HepG2 (cell line): ENCODE results near the gene RFX2. TPM values are rescaled to one million over a fixed set of nuclear protein-coding genes. Genes with fewer than 3 reads are reported as not detected.

Source experiments
- ATAC-seq: fragments of 200-7000 bp; cut with Tn5 transposase; 3 replicates; pipeline ENCODE4 v1.9.1; 2020; ENCODE audit warnings: mild to moderate bottlenecking, moderate library complexity
- BruUV-seq: library from RNA; stranded (reverse); fragments of 400-500 nt; replicated peaks from 2 replicates; lab custom pipeline; 2021; lab: Mats Ljungman, UMichigan
- CTCF ChIA-PET: fragments of 300-600 bp; formaldehyde crosslinking; extraction: SDS; loops from one replicate; lab custom pipeline; 2021; ENCODE audit warnings: low total read pairs, inconsistent platforms, low intra/inter-chr PET ratio; lab: Yijun Ruan, JAX
- POLR2A ChIA-PET: fragments of 350-600 bp; sonication (Branson Sonifier 250); formaldehyde crosslinking; loops from one replicate; lab custom pipeline; 2020; ENCODE audit warnings: antibody characterized with exemption, inconsistent platforms; lab: Yijun Ruan, JAX
- DNase-seq: peaks from one replicate; pipeline ENCODE4 v3.0.0-alpha.2; 2015; ENCODE audit warnings: low spot score
- FAIRE-seq: peaks from 3 replicates; lab custom pipeline; 2011; peaks lifted over from hg19 to GRCh38; lab: Jason Lieb, UNC
- H2AFZ ChIP-seq: one replicate; pipeline ENCODE4 v1.6.1; 2011; ENCODE audit warnings: low read length, inconsistent platforms
- H3K27ac ChIP-seq: fragments of 300-600 bp; 3 replicates; pipeline ENCODE4 v1.8.0; 2011; ENCODE audit warnings: mixed run types, mild to moderate bottlenecking, mixed read lengths, low read length, inconsistent platforms; ENCODE audit not compliant: insufficient read depth; ENCODE audit errors: extremely low read length
- H3K27me3 ChIP-seq, 2 experiments: fragments of 200-600 bp in 1 of 2; 2 replicates in 1 of 2; 3 replicates in 1 of 2; pipeline versions ENCODE4 v1.6.0 to v1.8.0; 2011; ENCODE audit warnings: low read length in 2 of 2, mild to moderate bottlenecking in 2 of 2, moderate library complexity in 2 of 2, inconsistent platforms in 1 of 2; ENCODE audit not compliant: insufficient read depth in 2 of 2, control insufficient read depth in 1 of 2
- H3K36me3 ChIP-seq, 2 experiments: fragments of 200-600 bp in 1 of 2; replicated peaks in 1 of 2; 2 replicates in 1 of 2; 3 replicates in 1 of 2; pipeline versions ENCODE4 v1.5.1 to v1.8.0; 2011; ENCODE audit warnings: low read length in 2 of 2, inconsistent platforms in 1 of 2; ENCODE audit not compliant: insufficient read depth in 2 of 2, control insufficient read depth in 1 of 2
- H3K4me1 ChIP-seq: 2 replicates; pipeline ENCODE4 v1.5.1; 2012; ENCODE audit warnings: low read length, inconsistent platforms; ENCODE audit not compliant: insufficient read depth
- H3K4me2 ChIP-seq: 2 replicates; pipeline ENCODE4 v1.6.0; 2011; ENCODE audit warnings: low read depth, low read length, inconsistent platforms
- H3K4me3 ChIP-seq, 3 experiments: fragments of 200-600 bp in 1 of 3; sonication (generic), shearing (Covaris generic) in 1 of 3; replicated peaks in 1 of 3; 2 replicates each; pipeline ENCODE4 v1.5.1; 2011 to 2016; ENCODE audit warnings: low read length in 3 of 3, inconsistent platforms in 2 of 3, low read depth in 2 of 3, mild to moderate bottlenecking in 2 of 3, control low read depth in 1 of 3, mixed read lengths in 1 of 3; ENCODE audit not compliant: insufficient read depth in 1 of 3
- H3K79me2 ChIP-seq: one replicate; pipeline ENCODE4 v1.6.1; 2011; ENCODE audit warnings: low read length, inconsistent platforms; ENCODE audit not compliant: insufficient read depth
- H3K9ac ChIP-seq: 2 replicates; pipeline ENCODE4 v1.6.0; 2011; ENCODE audit warnings: mild to moderate bottlenecking, low read depth, low read length, inconsistent platforms; ENCODE audit not compliant: insufficient read depth
- H3K9me3 ChIP-seq: 2 replicates; pipeline ENCODE4 v1.5.1; 2012; ENCODE audit warnings: mild to moderate bottlenecking, low read length
- H4K20me1 ChIP-seq: 2 replicates; pipeline ENCODE4 v1.6.0; 2011; ENCODE audit warnings: inconsistent platforms, mild to moderate bottlenecking, low read length, moderate library complexity; ENCODE audit not compliant: insufficient read depth
- ARNT ChIP-seq: fragments of 450-650 bp; IDR thresholded peaks from 2 replicates; pipeline ENCODE4 v1.6.1; 2017
- ATRX ChIP-seq: sonication (generic); formaldehyde crosslinking; IDR thresholded peaks from 2 replicates; pipeline ENCODE4 v1.4.0; 2020; ENCODE audit warnings: missing genetic modification reagents, borderline replicate concordance
- KDM6A ChIP-seq: IDR thresholded peaks from 2 replicates; pipeline ENCODE4 v1.6.1; 2016; ENCODE audit warnings: low read depth
- KMT2A ChIP-seq: sonication (generic); formaldehyde crosslinking; IDR thresholded peaks from 2 replicates; pipeline ENCODE4 v1.4.0; 2020; ENCODE audit warnings: missing genetic modification reagents
- MAFG ChIP-seq: sonication (generic); formaldehyde crosslinking; IDR thresholded peaks from 2 replicates; pipeline ENCODE4 v1.5.1; 2020; ENCODE audit warnings: mild to moderate bottlenecking, missing genetic modification reagents
- RORA ChIP-seq: sonication (generic); formaldehyde crosslinking; IDR thresholded peaks from 2 replicates; pipeline ENCODE4 v1.5.0; 2020; ENCODE audit warnings: mild to moderate bottlenecking, missing genetic modification reagents, moderate library complexity
- SALL1 ChIP-seq: sonication (generic); formaldehyde crosslinking; IDR thresholded peaks from 2 replicates; pipeline ENCODE4 v1.8.0; 2022; ENCODE audit warnings: mild to moderate bottlenecking, missing genetic modification reagents
- TEAD3 ChIP-seq: optimal IDR thresholded peaks from 2 replicates; pipeline ENCODE3; 2016; ENCODE audit warnings: borderline replicate concordance
- ZKSCAN1 ChIP-seq: fragments of 150-350 bp; IDR thresholded peaks from 2 replicates; pipeline ENCODE4 v1.6.1; 2014; ENCODE audit warnings: low read length
- ZNF282 ChIP-seq: fragments of 450-650 bp; IDR thresholded peaks from 2 replicates; pipeline ENCODE4 v1.6.1; 2018; ENCODE audit not compliant: partially characterized antibody
- ZNF333 ChIP-seq: sonication (generic); formaldehyde crosslinking; IDR thresholded peaks from 2 replicates; pipeline ENCODE4 v1.4.0; 2020; ENCODE audit warnings: mild to moderate bottlenecking, missing genetic modification reagents, borderline replicate concordance
- ZNF468 ChIP-seq: sonication (generic); formaldehyde crosslinking; IDR thresholded peaks from 2 replicates; pipeline ENCODE4 v1.8.0; 2022; ENCODE audit warnings: mild to moderate bottlenecking, moderate library complexity, missing genetic modification reagents
- ZNF878 ChIP-seq: sonication (generic); formaldehyde crosslinking; IDR thresholded peaks from 2 replicates; pipeline ENCODE4 v1.8.1; 2023; ENCODE audit warnings: mild to moderate bottlenecking, missing genetic modification reagents, moderate library complexity
- WGBS: methylation state at CpG from one replicate; pipeline ENCODE4 v1.1.6; 2017; ENCODE audit warnings: low lambda C conversion rate; 5-methylcytosine and 5-hydroxymethylcytosine counted together
- in situ Hi-C: cut with HindIII; loops from 2 replicates; pipeline ENCODE4 v1.10.0; 2017; ENCODE audit warnings: low pct_unique_long_range_greater_than_20kb; ENCODE audit not compliant: extremely low pct_ligation_motif_present
- intact Hi-C: fragments of 100-400 bp; cut with micrococcal nuclease; formaldehyde crosslinking; loops from one replicate; pipeline ENCODE4 v1.10.0; 2022; ENCODE audit not compliant: unreplicated experiment
- polyA plus RNA-seq, 8 experiments: library from polyadenylated mRNA; depleted of rRNA in 3 of 8; stranded (reverse) in 7 of 8; unstranded in 1 of 8; fragments of >200 nt; fragmentation: Illumina TruSeq in 4 of 8; extraction: Trizol in 4 of 8; gene quantifications; 2 replicates each; pipeline versions ENCODE4 v1.2.1 to v1.2.3, GENCODE V29; 2011 to 2016; ENCODE audit warnings: low read depth in 4 of 8, missing spikeins in 1 of 8, mixed read lengths in 1 of 8; ENCODE audit not compliant: insufficient read depth in 1 of 8
- total RNA-seq, 5 experiments: library from RNA; depleted of rRNA; stranded (reverse); fragments of >200 nt; fragmentation: Illumina TruSeq; extraction: Trizol; gene quantifications; 2 replicates each; pipeline ENCODE4 v1.2.3, GENCODE V29; 2016; ENCODE audit warnings: low read depth in 1 of 5
- TF ChIP-seq, protein P1 (sequence below): sonication (generic); formaldehyde crosslinking; IDR thresholded peaks from 2 replicates; pipeline ENCODE4 v1.8.0; 2022; ENCODE audit warnings: low read depth, missing genetic modification reagents
- TF ChIP-seq, protein P2 (sequence below): sonication (generic); formaldehyde crosslinking; IDR thresholded peaks from 2 replicates; pipeline ENCODE4 v1.4.0; 2020; ENCODE audit warnings: missing genetic modification reagents
- TF ChIP-seq, protein P3 (sequence below): sonication (generic); formaldehyde crosslinking; IDR thresholded peaks from 2 replicates; pipeline ENCODE4 v1.4.0; 2020; ENCODE audit warnings: missing genetic modification reagents
- TF ChIP-seq, protein P4 (sequence below): sonication (generic); formaldehyde crosslinking; IDR thresholded peaks from 2 replicates; pipeline ENCODE4 v1.8.1; 2023; ENCODE audit warnings: mild to moderate bottlenecking, inconsistent platforms, moderate library complexity, missing genetic modification reagents, borderline replicate concordance
- TF ChIP-seq, protein P5 (sequence below): sonication (generic); formaldehyde crosslinking; IDR thresholded peaks from 2 replicates; pipeline ENCODE4 v1.8.1; 2023; ENCODE audit warnings: mild to moderate bottlenecking, missing genetic modification reagents, borderline replicate concordance

Gene RFX2
- total and polyA plus RNA-seq, 2 of the 13 experiments (the other 11 are each of a cell fraction or from before 2014, with no cell fraction given) = 2.8 to 3.3 TPM

DNA sequence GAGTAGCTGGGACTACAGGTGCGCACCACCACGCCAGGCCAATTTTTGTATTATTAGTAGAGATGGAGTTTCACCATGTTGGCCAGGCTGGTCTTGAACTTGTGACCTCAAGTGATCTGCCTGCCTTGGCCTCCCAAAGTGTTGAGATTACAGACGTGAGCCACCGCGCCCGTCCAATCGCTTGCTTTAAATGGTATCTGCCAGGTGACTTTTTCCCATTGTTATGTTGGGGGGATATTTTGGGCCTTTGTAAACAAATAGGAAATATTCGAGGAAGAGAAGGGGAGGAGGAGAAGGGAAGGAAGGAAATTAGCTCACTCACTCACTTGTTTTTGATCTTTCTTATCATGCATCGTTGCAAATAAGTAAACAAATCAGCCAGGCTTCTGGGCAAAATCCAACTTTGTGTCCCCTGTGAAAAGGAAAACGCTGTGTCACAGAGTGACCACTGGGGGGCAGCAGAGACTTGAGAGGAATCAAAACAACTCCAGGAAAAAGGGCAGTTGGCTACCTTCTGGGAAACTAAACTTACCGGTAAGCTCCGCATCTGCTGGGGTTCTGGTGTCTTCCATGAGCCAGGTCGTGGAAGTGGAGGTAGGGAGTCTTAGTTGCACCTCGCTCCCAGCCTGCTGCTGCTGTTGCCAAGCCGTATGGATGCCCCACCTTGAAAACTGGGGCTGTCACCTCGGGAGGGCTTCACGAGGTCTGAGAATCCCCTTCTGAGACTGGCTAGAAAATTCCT, 123.1 kb downstream of the RFX2 start:
- ATAC-seq (peak; percentile 54), FAIRE-seq (peak; percentile 99), DNase-seq (peak; percentile 90)
- H3K27me3 ChIP-seq = peaks cover 0 to 11% of the 10 kb centered on the region in 2 experiments; a peak in 2 of 5 replicates
- peak overlapping the region; percentile 87 for H3K4me2 ChIP-seq
- WGBS = 12% methylated on average over 16 of the region's 17 CpGs
- ChIA-PET CTCF (interaction anchor here (1.2 to 4.2 kb wide), 5 partner anchors 20 to 60 kb away, joined by 5 to 49 read pairs (median 7); no protein-coding TSS in a partner anchor), POLR2A (interaction anchor here (0.9 to 1.4 kb wide), 4 partner anchors 12 to 35 kb away, joined by 3 to 5 read pairs (median 4); no protein-coding TSS in a partner anchor)
- H2AFZ ChIP-seq = no peak overlapping the region
- no peaks in the 10 kb centered on the region for H3K36me3 ChIP-seq
- H3K4me3 ChIP-seq = peak overlapping the region; percentile 20 to 65 (median 47); a peak in 5 of 6 replicates
- H3K9ac ChIP-seq = peak overlapping the region; percentile 33; the same call in 1 of the 2 replicates
- intact Hi-C loops (loop anchor here (1.0 kb wide), 1 partner anchor 35 kb away; no protein-coding TSS in a partner anchor), in situ Hi-C loops (loop anchor here (5.0 kb wide), 1 partner anchor 35 kb away; no protein-coding TSS in a partner anchor)
- peaks cover 71% of the 10 kb centered on the region for H3K4me1 ChIP-seq
- no peaks in the 10 kb centered on the region for H4K20me1 ChIP-seq
- H3K79me2 ChIP-seq = no peaks in the 10 kb centered on the region
- BruUV-seq = no TSS peak
- no peak overlapping the region for H3K27ac ChIP-seq
- no peaks in the 10 kb centered on the region for H3K9me3 ChIP-seq
- TF ChIP-seq TEAD3 (CRISPR knock-in tag) (no peak), KMT2A (no peak), RORA (no peak), ZNF282 (no peak), ZNF878 (CRISPR knock-in tag) (peak; percentile 60; the same call in 1 of the 2 replicates), MAFG (CRISPR knock-in tag) (no peak), ZKSCAN1 (no peak), ZNF468 (CRISPR knock-in tag) (no peak), KDM6A (CRISPR knock-in tag) (no peak), ZNF333 (CRISPR knock-in tag) (no peak), SALL1 (CRISPR knock-in tag) (peak; percentile 14; the same call in 1 of the 2 replicates), ARNT (no peak), ATRX (CRISPR knock-in tag) (no peak)
- TF ChIP-seq, protein P1, sequence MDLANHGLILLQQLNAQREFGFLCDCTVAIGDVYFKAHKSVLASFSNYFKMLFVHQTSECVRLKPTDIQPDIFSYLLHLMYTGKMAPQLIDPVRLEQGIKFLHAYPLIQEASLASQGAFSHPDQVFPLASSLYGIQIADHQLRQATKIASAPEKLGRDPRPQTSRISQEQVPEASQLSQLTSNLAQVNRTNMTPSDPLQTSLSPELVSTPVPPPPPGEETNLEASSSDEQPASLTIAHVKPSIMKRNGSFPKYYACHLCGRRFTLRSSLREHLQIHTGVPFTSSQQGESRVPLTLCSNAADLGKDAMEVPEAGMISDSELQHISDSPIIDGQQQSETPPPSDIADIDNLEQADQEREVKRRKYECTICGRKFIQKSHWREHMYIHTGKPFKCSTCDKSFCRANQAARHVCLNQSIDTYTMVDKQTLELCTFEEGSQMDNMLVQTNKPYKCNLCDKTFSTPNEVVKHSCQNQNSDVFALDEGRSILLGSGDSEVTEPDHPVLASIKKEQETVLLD (CRISPR knock-in tag) = no peak
- TF ChIP-seq, protein P2, sequence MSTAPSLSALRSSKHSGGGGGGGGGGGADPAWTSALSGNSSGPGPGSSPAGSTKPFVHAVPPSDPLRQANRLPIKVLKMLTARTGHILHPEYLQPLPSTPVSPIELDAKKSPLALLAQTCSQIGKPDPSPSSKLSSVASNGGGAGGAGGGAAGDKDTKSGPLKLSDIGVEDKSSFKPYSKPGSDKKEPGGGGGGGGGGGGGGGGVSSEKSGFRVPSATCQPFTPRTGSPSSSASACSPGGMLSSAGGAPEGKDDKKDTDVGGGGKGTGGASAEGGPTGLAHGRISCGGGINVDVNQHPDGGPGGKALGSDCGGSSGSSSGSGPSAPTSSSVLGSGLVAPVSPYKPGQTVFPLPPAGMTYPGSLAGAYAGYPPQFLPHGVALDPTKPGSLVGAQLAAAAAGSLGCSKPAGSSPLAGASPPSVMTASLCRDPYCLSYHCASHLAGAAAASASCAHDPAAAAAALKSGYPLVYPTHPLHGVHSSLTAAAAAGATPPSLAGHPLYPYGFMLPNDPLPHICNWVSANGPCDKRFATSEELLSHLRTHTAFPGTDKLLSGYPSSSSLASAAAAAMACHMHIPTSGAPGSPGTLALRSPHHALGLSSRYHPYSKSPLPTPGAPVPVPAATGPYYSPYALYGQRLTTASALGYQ (CRISPR knock-in tag) = no peak; the same call in 1 of the 2 replicates
- TF ChIP-seq, protein P3, sequence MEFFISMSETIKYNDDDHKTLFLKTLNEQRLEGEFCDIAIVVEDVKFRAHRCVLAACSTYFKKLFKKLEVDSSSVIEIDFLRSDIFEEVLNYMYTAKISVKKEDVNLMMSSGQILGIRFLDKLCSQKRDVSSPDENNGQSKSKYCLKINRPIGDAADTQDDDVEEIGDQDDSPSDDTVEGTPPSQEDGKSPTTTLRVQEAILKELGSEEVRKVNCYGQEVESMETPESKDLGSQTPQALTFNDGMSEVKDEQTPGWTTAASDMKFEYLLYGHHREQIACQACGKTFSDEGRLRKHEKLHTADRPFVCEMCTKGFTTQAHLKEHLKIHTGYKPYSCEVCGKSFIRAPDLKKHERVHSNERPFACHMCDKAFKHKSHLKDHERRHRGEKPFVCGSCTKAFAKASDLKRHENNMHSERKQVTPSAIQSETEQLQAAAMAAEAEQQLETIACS (CRISPR knock-in tag) = no peak
- TF ChIP-seq, protein P4, sequence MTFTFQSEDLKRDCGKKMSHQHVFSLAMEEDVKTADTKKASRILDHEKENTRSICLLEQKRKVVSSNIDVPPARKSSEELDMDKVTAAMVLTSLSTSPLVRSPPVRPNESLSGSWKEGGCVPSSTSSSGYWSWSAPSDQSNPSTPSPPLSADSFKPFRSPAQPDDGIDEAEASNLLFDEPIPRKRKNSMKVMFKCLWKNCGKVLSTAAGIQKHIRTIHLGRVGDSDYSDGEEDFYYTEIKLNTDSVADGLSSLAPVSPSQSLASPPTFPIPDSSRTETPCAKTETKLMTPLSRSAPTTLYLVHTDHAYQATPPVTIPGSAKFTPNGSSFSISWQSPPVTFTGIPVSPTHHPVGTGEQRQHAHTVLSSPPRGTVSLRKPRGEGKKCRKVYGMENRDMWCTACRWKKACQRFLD = no peak
- TF ChIP-seq, protein P5, sequence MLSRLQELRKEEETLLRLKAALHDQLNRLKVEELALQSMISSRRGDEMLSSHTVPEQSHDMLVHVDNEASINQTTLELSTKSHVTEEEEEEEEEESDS (CRISPR knock-in tag) = no peak
